Right ventricle myocardium superior (tissue), 1 donor: ENCODE results near the gene TTC3. TPM values are rescaled to one million over a fixed set of nuclear protein-coding genes. Genes with fewer than 3 reads are reported as not detected.
"Not testable (repeated sequence)": the region's sequence is repeated elsewhere in the genome, so short reads cannot be mapped to it uniquely, and the experiment has no call there.

ENCODE experiments used
- ATAC-seq: fragments of 200-7000 bp; cut with Tn5 transposase; one replicate; pipeline ENCODE4 v1.9.1; 2020; ENCODE audit warnings: mild to moderate bottlenecking; ENCODE audit not compliant: poor library complexity
- DNase-seq: peaks from one replicate; pipeline ENCODE4 v3.0.0-alpha.2; 2020
- intact Hi-C: fragments of 100-400 bp; cut with DNase I; formaldehyde crosslinking; loops from one replicate; pipeline ENCODE4 v1.11.2; 2022
- total RNA-seq: library from RNA; stranded (reverse); fragmentation: NEBNext Ultra II Directional; extraction: Animal tissue kit (Norgen Biotek cat#: 25700); gene quantifications from one replicate; pipeline ENCODE4 v1.2.1, GENCODE V29; 2021
- donor health status: DM: no; HTN: yes; CAD: no; lungs with severe emphysema.

TTC3 gene
- total RNA-seq, 1 donor from 2014 or later: 36.3 TPM

GRCh38 chr21:37079211-37079824, 6.3 kb downstream of the TTC3 start:
- intact Hi-C loops: no loop called here
- no peak for ATAC-seq
- no peak for DNase-seq

GRCh38 chr21:37082375-37082774, 9.3 kb downstream of the TTC3 start:
- no peak for DNase-seq
- intact Hi-C loops: no loop called here
- peak; percentile 55 for ATAC-seq

GRCh38 chr21:37082856-37083528, 9.9 kb downstream of the TTC3 start:
- ATAC-seq: no peak
- no peak for DNase-seq
- intact Hi-C loops: no loop called here

- DNase-seq (no peak), ATAC-seq (no peak)
- intact Hi-C loops: no loop called here
Measured at GRCh38 chr21:37085726-37086125, 12.7 kb downstream of the TTC3 start.

- DNase-seq (no peak), ATAC-seq (peak; percentile 70)
- intact Hi-C loops: no loop called here
Measured at GRCh38 chr21:37087188-37087587, 14.1 kb downstream of the TTC3 start.

GRCh38 chr21:37088186-37088735, 15.2 kb downstream of the TTC3 start:
- no peak for ATAC-seq
- intact Hi-C loops: no loop called here

GRCh38 chr21:37093977-37094376, 20.9 kb downstream of the TTC3 start:
- intact Hi-C loops: no loop called here
- ATAC-seq (no peak), DNase-seq (no peak)

More at GRCh38 chr21:37088186-37088735, 15.2 kb downstream of the TTC3 start:
- DNase-seq: no peak

- ATAC-seq (no peak), DNase-seq (no peak)
- intact Hi-C loops: no loop called here
Measured at GRCh38 chr21:37095821-37096220, 22.8 kb downstream of the TTC3 start.

- no peak for DNase-seq
Measured at GRCh38 chr21:37098751-37099150, 25.7 kb downstream of the TTC3 start.

GRCh38 chr21:37100316-37100715, 27.3 kb downstream of the TTC3 start:
- intact Hi-C loops: no loop called here

More at GRCh38 chr21:37098751-37099150, 25.7 kb downstream of the TTC3 start:
- no peak for ATAC-seq
- intact Hi-C loops: no loop called here

GRCh38 chr21:37101384-37101783, 28.3 kb downstream of the TTC3 start:
- ATAC-seq: no peak
- DNase-seq: no peak
- intact Hi-C loops: no loop called here

More at GRCh38 chr21:37100316-37100715, 27.3 kb downstream of the TTC3 start:
- DNase-seq: no peak
- ATAC-seq: no peak

- DNase-seq, ATAC-seq, intact Hi-C loops: not testable (repeated sequence)
Measured at GRCh38 chr21:37102746-37103145, 29.7 kb downstream of the TTC3 start.

- DNase-seq: no peak
- no peak for ATAC-seq
- intact Hi-C loops: no loop called here
Measured at GRCh38 chr21:37106998-37107397, 33.9 kb downstream of the TTC3 start.

GRCh38 chr21:37111029-37111428, 38.0 kb downstream of the TTC3 start:
- intact Hi-C loops: not testable (repeated sequence)

GRCh38 chr21:37114301-37114700, 41.2 kb downstream of the TTC3 start:
- DNase-seq, ATAC-seq, intact Hi-C loops: not testable (repeated sequence)

More at GRCh38 chr21:37111029-37111428, 38.0 kb downstream of the TTC3 start:
- not testable (repeated sequence) for ATAC-seq, DNase-seq

GRCh38 chr21:37116459-37116858, 43.4 kb downstream of the TTC3 start:
- ATAC-seq, DNase-seq, intact Hi-C loops: not testable (repeated sequence)

- DNase-seq (no peak), ATAC-seq (no peak)
- intact Hi-C loops: no loop called here
Measured at GRCh38 chr21:37117204-37117603, 44.1 kb downstream of the TTC3 start.

GRCh38 chr21:37118187-37118826, 45.3 kb downstream of the TTC3 start:
- intact Hi-C loops: no loop called here
- ATAC-seq: no peak
- no peak for DNase-seq

- intact Hi-C loops: no loop called here
- no peak for DNase-seq
- no peak for ATAC-seq
Measured at GRCh38 chr21:37119421-37120218, 46.6 kb downstream of the TTC3 start.
